Left renal pelvis (tissue), 4 donors: Measurements from ENCODE around the gene KIF26A. TPM values are rescaled to one million over a fixed set of nuclear protein-coding genes. Genes with fewer than 3 reads are reported as not detected.

Experiments
- DNase-seq, 4 donors: peaks; one replicate each; pipeline ENCODE4 v3.0.0-alpha.2; 2013; ENCODE audit warnings: low read depth in 4 of 4, low spot score in 3 of 4
- polyA plus RNA-seq, 4 donors: library from polyadenylated mRNA; unstranded; fragments of 120-200 nt; gene quantifications; one replicate each; pipeline ENCODE4 v1.2.1, GENCODE V29; 2013; ENCODE audit not compliant: insufficient read length in 4 of 4

Gene KIF26A
- polyA plus RNA-seq, 4 donors = 3.3 to 13.9 (median 9.8) TPM

DNA sequence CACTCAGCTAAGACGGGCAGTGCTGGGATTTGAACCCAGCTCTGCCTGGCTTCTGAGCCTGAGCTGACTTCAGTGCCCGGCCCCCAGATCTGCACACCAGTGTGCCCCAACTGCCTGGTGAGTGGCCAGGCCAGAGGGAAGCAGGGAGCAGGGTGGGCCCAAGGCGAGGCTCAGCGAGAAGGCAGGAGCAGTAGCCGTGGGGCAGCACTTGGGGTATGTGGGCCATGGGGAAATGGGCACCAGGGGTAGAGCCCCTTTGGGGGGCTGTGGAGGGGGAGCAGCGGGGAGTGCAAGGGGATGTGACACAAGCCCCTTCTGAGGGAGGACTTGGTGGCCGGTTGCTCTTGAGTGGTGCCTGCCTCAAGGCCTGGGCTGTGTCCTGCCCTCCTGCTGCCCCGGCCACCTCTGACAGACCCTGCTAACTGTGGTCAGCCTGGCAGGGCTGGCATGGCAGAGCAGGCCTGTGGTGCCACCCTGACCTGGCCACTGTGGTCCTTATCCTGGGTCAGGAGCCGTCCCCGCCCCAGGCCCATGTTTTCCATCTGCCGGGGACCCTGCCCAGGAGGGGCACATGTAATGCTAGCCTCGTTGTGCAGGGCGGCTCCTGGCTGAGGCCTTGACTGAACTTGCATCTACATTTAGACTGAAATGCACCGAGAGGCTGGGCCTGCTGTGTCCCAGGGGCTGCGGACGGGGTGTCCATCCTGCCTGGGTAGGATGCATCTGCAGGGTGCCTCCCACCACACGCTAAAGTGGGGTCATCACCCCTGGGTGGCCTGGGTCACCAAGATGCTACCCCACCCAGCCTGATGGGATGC lies 90.5 kb downstream of the KIF26A start:
- DNase-seq = no peak

DNA sequence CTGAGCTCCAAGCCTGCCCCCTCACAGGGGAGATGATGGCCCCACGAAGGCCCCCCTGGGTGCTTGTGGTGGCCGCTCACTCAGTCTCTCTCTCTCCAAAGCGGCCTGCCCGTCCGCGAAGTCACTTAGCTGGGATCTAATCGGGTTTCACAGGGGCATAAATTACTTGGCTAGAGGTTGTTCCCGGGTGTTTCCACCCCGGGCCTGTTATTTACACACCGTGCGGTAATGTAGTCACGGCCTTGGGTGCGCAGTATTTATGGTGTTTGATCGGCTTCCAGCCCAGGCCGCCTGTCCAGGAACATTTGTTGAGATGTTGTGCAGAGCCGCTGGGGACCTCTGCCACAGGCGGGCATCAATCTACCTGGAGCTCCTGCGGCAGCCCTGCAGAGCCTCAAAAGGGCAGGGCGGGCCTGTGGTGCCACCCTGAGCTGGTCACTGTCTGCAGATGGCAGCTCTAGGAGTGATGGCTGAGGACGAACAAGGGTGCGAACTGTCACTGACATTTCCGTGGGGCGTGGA lies 91.2 kb downstream of the KIF26A start:
- no peak for DNase-seq

DNA sequence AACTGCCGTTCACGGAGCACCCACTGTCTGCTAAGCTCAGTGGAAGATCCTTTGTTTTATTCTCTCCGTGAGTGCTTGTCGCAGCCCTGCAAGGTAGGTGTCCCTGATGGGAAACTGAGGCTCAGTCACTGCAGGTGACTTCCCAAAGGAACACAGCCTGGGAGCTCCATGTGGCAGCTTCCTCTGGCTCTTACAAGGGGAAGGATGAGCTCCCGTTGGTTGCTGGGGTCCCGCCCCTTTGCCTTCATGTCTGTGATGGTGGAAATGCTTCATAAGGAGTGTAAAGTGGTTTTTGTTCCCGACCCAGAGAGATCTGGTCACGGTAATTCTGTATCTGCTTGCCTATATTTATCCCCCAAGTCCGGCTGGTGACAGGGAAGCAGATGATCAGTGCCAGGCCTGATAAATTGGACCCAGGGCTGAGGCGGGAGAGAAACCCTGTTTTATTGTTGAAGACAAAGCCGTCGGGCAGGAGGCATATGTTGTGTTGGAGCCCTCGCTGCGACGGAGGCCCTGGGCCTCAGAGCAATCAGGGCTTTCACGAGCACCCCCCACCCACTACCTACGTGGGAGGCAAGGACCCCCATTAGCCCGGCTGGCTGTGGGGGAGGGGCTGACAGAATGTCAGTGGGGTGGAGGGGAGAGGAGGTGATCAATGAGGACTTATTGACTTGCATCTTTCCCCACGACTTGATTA lies 91.9 kb downstream of the KIF26A start:
- DNase-seq = no peak

Other genes with a start within 250 kb of the KIF26A start
- gene TDRD9, start 210.1 kb upstream of the KIF26A start, polyA plus RNA-seq = 1 to 10 TPM; 1.0 to 4.0 (median 2.5) TPM
- not detected for gene RD3L, start 196.1 kb upstream of the KIF26A start, polyA plus RNA-seq
- gene ASPG, start 52.9 kb upstream of the KIF26A start, polyA plus RNA-seq = 10 to 100 TPM in 2 of 4 donors, 1 to 10 TPM in 2; 1.4 to 18.9 (median 10.0) TPM